ENCODE measurements around the gene DDR2.
"Not testable (repeated sequence)": the region's sequence is repeated elsewhere in the genome, so short reads cannot be mapped to it uniquely, and the experiment has no call there.

Gene DDR2

GRCh38 chr1:162740755-162741154, 108.5 kb downstream of the DDR2 start:
- FAIRE-seq: no peak
- DNase-seq (ENCODE audit: extremely low spot score, insufficient read length, low read depth): no peak

DNA sequence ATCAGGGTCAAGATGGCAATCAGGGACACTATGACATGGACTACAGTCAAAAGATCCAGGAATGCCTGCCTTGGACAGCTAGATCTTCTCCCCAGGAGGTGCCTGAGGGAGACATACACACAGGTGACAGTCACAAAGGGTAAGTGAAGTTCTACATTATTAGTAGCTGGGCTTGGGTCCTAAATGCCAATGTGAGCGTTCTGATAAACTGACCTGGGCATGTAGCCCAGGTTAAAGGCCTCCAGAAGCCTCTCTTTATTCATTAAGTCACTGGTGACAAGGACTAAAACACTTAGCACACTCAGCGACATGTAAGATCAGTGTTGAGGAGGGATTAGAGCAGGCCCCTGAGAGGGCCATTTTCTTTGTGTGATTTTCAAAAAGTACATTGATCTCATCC, 109.3 kb downstream of the DDR2 start:
- FAIRE-seq (no peak), DNase-seq (ENCODE audit: extremely low spot score, insufficient read length, low read depth) (no peak)

DNA sequence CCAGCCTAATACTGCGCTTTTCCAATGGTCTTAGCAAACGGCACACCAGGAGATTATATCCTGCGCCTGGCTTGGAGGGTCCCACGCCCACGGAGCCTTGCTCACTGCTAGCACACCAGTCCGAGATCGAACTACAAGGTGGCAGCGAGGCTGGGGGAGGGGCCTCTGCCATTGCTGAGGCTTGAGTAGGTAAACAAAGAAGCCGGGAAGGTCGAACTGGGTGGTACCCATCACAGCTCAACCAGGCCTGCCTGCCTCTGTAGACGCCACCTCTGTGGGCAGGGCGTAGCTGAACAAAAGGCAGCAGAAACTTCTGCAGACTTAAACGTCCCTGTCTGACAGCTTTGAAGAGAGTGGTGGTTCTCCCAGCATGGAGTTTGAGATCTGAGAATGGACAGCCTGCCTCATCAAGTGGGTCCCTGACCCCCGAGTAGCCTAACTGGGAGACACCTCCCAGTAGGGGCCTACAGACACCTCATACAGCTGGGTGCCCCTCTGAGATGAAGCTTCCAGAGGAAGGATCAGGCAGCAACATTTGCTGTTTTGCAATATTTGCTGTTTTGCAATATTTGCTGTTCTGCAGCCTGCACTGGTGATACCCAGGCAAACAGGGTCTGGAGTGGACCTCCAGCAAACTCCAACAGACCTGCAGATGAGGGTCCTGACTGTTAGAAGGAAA, 114.1 kb downstream of the DDR2 start:
- DNase-seq (ENCODE audit: extremely low spot score, insufficient read length, low read depth); FAIRE-seq: not testable (repeated sequence)

GRCh38 chr1:162753001-162753658, 120.9 kb downstream of the DDR2 start:
- FAIRE-seq (no peak), DNase-seq (ENCODE audit: extremely low spot score, insufficient read length, low read depth) (no peak)

- FAIRE-seq (no peak), DNase-seq (ENCODE audit: extremely low spot score, insufficient read length, low read depth) (no peak)
These were observed 121.8 kb downstream of the DDR2 start for GRCh38 chr1:162753998-162754585.

GRCh38 chr1:162755306-162755705, 123.0 kb downstream of the DDR2 start:
- no peak for DNase-seq (ENCODE audit: extremely low spot score, insufficient read length, low read depth)
- no peak for FAIRE-seq

GRCh38 chr1:162756523-162756922, 124.3 kb downstream of the DDR2 start:
- DNase-seq (ENCODE audit: extremely low spot score, insufficient read length, low read depth): no peak
- no peak for FAIRE-seq

DNA sequence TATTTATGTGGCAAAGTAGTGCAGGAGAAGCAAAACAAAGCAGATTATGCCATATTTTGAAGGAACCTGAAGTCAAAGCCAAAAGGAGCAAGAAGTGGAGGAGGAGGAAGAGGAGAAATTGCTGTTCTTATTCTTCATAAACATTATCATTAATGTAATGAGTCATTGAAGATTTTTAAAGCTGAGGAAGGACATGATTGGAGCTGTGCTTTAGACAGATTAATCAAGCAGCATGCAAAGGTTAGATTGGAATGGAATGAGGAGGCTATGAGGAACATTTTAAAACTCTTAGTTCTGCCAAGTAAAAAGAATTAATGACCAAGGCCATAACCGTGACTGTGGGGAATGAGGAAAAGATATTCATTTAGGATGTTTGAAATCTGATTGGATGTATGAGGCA, 125.2 kb downstream of the DDR2 start:
- FAIRE-seq: no peak
- DNase-seq (ENCODE audit: extremely low spot score, insufficient read length, low read depth): no peak

- DNase-seq (ENCODE audit: extremely low spot score, insufficient read length, low read depth) (no peak), FAIRE-seq (no peak)
These were observed 133.5 kb downstream of the DDR2 start for GRCh38 chr1:162765788-162766187.

DNA sequence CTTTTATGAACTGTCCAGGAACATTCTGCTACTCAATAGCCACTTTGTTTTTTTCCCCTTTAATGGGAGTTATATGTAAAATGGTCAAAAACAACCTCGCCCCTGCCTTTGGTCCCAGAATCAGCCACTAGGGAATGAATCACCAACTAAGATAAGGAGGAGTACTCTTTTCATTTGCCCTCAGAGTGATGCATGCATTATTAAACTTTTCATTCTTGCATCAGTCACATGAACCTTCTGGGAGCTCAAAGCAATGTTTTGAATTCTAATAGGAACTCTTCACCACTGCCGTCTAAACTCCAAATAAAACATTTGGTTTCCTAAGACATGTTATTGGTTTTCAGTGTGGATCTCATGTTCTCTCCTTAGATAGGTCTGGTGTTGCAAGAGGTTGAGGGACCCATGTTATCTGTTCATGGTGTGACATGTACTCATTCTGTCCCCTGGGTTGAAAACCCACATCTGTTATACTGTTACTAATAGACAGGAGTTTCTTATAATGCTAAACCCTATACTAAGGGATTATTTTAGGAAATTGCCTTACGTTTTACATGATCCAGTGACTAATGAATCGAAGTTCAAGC, 140.4 kb downstream of the DDR2 start:
- DNase-seq (ENCODE audit: extremely low spot score, insufficient read length, low read depth) (no peak), FAIRE-seq (no peak)

DNA sequence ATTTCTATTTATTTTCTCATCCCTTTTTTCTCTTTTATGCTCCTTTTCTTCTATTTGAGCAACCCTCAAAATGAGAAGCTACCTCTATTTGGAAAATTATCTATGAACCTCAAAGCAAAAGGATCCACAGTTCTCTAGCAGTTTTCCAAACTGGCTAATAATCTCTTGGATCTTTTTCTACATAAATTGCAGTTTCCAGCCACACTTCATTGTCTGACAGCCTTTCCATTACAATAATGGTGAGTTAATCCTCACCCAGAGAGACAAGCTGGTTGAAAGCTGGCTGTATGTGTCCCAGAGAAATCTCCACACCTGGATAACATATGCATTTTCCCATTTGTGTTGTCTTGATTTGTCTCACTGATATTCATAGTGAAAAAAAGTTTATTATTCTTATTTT, 141.7 kb downstream of the DDR2 start:
- FAIRE-seq: no peak
- no peak for DNase-seq (ENCODE audit: extremely low spot score, insufficient read length, low read depth)

DNA sequence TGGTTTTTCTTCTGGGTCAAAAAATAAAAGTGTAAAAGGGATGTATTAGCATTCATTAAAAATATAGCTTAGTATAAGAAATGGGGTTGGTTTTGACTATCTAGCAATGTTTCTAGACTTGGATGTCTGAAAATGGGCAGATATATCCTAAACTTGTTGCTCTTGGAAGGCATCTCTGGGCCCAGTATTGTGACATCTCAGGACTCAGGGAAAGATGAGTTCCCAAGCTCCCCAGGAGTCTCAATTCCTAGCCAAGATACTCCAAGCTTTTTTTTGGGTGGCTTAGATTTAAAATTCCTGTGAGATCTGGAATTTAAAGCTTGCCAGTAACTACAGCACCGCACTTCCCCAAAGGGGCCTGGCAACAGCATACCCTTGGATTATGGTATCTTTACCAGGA, 146.8 kb downstream of the DDR2 start:
- DNase-seq (ENCODE audit: extremely low spot score, insufficient read length, low read depth): no peak
- no peak for FAIRE-seq

GRCh38 chr1:162782671-162783070, 150.4 kb downstream of the DDR2 start:
- DNase-seq (ENCODE audit: extremely low spot score, insufficient read length, low read depth): no peak
- no peak for FAIRE-seq

- DNase-seq (ENCODE audit: extremely low spot score, insufficient read length, low read depth); FAIRE-seq: not testable (repeated sequence)
These were observed 152.7 kb downstream of the DDR2 start for GRCh38 chr1:162784926-162785325.

- not testable (repeated sequence) for FAIRE-seq; DNase-seq (ENCODE audit: extremely low spot score, insufficient read length, low read depth)
These were observed 156.5 kb downstream of the DDR2 start for GRCh38 chr1:162788783-162789182.

DNA sequence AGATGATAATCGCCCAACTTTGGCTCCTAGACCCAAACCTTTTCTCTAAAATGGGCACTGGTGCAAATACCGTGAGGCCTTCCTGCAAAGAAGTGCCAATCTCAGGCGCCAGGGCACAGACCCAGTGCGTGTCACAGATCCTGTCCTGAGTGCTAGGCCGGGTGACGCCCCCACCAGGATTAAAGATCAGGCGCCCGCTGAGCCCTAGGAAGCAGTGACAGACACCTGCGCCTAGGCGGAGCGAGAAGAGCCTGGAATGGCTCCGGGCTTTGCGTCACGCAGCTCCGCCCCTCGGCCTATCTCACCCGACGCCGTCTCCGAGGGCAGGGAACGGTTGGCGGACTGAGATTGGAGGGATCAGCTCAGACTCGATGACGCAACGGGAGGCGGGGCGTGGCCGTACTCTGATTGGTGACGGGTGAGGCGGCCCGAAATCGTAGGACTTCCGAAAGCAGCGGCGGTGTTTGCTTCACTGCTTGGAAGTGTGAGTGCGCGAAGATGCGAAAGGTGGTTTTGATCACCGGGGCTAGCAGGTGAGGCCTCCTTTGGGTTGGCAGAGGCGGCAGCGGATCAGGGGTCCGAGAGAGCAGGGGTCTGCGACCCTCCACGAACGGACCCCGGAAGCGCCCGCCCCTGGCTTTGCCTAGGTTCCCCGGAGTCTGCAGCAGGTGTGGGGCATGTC, 158.2 kb downstream of the DDR2 start, which contains the start of gene HSD17B7:
TSS of gene HSD17B7 (plus strand) at position 400 of the 682 bp plus-strand sequence. CDS start at position 499, 99 bp downstream.
- peak; percentile 100 for FAIRE-seq

DNA sequence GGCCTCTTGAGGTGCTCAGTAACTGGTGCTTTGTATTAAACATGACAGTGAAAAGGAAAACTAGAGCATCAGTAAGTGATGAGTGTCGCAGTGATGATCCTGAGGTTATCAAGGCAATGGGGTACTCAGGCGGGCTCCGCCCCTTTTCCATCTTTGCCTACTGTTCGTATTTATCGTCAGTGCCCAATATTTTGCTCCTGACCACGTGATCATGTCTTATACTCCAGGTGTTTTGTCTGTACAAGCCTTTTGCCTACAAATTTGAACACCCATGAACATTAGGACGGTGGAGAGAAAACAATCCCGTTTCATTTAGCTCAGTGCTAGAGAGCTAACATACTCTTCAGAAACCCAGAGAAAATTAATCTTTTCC, 158.7 kb downstream of the DDR2 start:
- FAIRE-seq; DNase-seq (ENCODE audit: extremely low spot score, insufficient read length, low read depth): not testable (repeated sequence)

More for the DNA sequence above, 158.2 kb downstream of the DDR2 start, which contains the start of gene HSD17B7:
- DNase-seq (ENCODE audit: extremely low spot score, insufficient read length, low read depth): not testable (repeated sequence)

- FAIRE-seq; DNase-seq (ENCODE audit: extremely low spot score, insufficient read length, low read depth): not testable (repeated sequence)
These were observed 162.0 kb downstream of the DDR2 start for GRCh38 chr1:162794284-162794683.

GRCh38 chr1:162796617-162797279, 164.5 kb downstream of the DDR2 start:
- FAIRE-seq; DNase-seq (ENCODE audit: extremely low spot score, insufficient read length, low read depth): not testable (repeated sequence)
